HCT116 (cell line): ENCODE results near the gene MUSTN1.

Experiments
- EZH2phosphoT487 ChIP-seq: fragments of 200-600 bp; IDR thresholded peaks from 2 replicates; pipeline ENCODE4 v1.6.1; 2018; ENCODE audit warnings: antibody characterized with exemption, borderline replicate concordance
- JUND ChIP-seq: IDR thresholded peaks from 2 replicates; pipeline ENCODE4 v1.6.1; 2012
- POLR2A ChIP-seq: IDR thresholded peaks from 2 replicates; pipeline ENCODE4 v1.7.0; 2011; ENCODE audit warnings: borderline replicate concordance; ENCODE audit not compliant: insufficient read depth, insufficient read length; ENCODE audit errors: extremely low read depth
- POLR2AphosphoS5 ChIP-seq: IDR thresholded peaks from 2 replicates; pipeline ENCODE4 v1.6.1; 2011; ENCODE audit warnings: mild to moderate bottlenecking, low read depth, low read length, moderate library complexity
- SIN3A ChIP-seq: IDR thresholded peaks from 2 replicates; pipeline ENCODE4 v1.6.1; 2012; ENCODE audit warnings: low read depth
- TF ChIP-seq, protein P1 (sequence below), 3 experiments: fragments of 200-600 bp in 1 of 3; sonication (generic) in 1 of 3; IDR thresholded peaks in 2 of 3; conservative IDR thresholded peaks in 1 of 3; 2 replicates each; pipeline ENCODE4 v1.5.1; 2012 to 2017; ENCODE audit warnings: low read depth in 2 of 3, low read length in 2 of 3, antibody characterized with exemption in 1 of 3, borderline replicate concordance in 1 of 3, control low read depth in 1 of 3, mild to moderate bottlenecking in 1 of 3, mixed read lengths in 1 of 3, mixed run types in 1 of 3, moderate library complexity in 1 of 3; ENCODE audit not compliant: insufficient read depth in 1 of 3

DNA sequence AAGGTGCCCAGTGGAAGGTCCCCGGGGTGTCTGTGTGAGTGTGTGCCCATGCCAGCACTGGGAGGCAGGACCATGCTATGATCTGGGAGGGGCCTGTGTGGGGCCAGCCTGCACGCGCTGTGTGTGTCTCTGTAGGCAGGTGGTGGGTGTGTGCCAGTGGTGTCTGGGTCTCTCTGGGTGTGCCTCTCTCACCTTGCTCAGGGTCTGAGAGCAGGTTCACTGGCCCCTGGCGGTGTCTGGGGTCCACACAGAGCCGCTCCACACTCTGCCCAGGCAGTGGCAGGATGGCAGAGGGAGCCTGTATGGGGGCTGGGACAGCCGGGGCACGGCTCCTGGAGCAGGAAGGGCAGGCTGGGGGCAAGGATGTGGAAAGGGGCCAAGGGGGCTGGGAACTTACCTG is 17.0 kb downstream of the MUSTN1 start:
- TF ChIP-seq, protein P1, sequence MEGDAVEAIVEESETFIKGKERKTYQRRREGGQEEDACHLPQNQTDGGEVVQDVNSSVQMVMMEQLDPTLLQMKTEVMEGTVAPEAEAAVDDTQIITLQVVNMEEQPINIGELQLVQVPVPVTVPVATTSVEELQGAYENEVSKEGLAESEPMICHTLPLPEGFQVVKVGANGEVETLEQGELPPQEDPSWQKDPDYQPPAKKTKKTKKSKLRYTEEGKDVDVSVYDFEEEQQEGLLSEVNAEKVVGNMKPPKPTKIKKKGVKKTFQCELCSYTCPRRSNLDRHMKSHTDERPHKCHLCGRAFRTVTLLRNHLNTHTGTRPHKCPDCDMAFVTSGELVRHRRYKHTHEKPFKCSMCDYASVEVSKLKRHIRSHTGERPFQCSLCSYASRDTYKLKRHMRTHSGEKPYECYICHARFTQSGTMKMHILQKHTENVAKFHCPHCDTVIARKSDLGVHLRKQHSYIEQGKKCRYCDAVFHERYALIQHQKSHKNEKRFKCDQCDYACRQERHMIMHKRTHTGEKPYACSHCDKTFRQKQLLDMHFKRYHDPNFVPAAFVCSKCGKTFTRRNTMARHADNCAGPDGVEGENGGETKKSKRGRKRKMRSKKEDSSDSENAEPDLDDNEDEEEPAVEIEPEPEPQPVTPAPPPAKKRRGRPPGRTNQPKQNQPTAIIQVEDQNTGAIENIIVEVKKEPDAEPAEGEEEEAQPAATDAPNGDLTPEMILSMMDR (IDR thresholded peaks at IDR 0.05 in 2 of 3, conservative IDR thresholded peaks at IDR 0.05 in 1 of 3; ENCODE audit: borderline replicate concordance in 1 of 3, insufficient read depth in 1 of 3, low read depth in 2 of 3, low read length in 2 of 3), result no peak
- TF ChIP-seq POLR2AphosphoS5, result no peak
- TF ChIP-seq SIN3A, result no peak
- TF ChIP-seq POLR2A, result no peak
- TF ChIP-seq JUND, result no peak
- TF ChIP-seq EZH2phosphoT487, result no peak
